GM15510 (cell line): ENCODE data around the gene RIPOR1.

ENCODE experiments used
- POLR2A ChIP-seq: IDR thresholded peaks from 3 replicates; pipeline ENCODE4 v1.6.1; 2011; ENCODE audit warnings: borderline replicate concordance; ENCODE audit not compliant: insufficient read length; ENCODE audit errors: extremely low read depth

RIPOR1 gene

GRCh38 chr16:67594256-67594915, 65.8 kb downstream of the RIPOR1 start:
- TF ChIP-seq POLR2A = no peak

- no peak for TF ChIP-seq POLR2A
These were observed 66.3 kb downstream of the RIPOR1 start for GRCh38 chr16:67594956-67595355.
